ENCODE results near the gene KREMEN2. TPM values are rescaled to one million over a fixed set of nuclear protein-coding genes. Genes with fewer than 3 reads are reported as not detected.

The KREMEN2 gene
- total RNA-seq, 4 donors from 2014 or later: 0.19 to 3.9 (median 2.1) TPM; not detected in 1

DNA sequence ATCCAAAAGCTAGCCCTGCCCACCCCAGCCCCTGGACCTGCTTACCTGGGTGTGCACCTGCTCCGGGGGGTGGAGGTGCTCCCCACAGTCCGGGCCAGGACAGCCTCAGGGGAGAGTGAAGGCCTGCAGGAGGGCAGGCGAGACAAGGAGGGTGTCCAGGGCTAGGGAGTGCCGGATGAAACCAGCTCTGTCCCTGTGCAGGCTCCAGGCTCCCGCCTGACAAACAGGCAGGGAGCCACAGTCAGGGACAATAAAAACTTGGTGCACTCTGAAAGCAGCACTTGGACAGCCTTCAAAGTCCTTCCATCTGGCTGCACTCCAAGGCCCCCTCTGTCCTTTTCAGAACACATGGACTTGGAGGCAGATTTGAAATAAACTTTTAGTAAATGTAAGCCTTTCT, 9.0 kb downstream of the KREMEN2 start:
- no peak for DNase-seq
- no peak for TF ChIP-seq POLR2A (IDR thresholded peaks at IDR 0.05)
- TF ChIP-seq, protein P1, sequence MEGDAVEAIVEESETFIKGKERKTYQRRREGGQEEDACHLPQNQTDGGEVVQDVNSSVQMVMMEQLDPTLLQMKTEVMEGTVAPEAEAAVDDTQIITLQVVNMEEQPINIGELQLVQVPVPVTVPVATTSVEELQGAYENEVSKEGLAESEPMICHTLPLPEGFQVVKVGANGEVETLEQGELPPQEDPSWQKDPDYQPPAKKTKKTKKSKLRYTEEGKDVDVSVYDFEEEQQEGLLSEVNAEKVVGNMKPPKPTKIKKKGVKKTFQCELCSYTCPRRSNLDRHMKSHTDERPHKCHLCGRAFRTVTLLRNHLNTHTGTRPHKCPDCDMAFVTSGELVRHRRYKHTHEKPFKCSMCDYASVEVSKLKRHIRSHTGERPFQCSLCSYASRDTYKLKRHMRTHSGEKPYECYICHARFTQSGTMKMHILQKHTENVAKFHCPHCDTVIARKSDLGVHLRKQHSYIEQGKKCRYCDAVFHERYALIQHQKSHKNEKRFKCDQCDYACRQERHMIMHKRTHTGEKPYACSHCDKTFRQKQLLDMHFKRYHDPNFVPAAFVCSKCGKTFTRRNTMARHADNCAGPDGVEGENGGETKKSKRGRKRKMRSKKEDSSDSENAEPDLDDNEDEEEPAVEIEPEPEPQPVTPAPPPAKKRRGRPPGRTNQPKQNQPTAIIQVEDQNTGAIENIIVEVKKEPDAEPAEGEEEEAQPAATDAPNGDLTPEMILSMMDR (IDR thresholded peaks at IDR 0.05): no peak
- WGBS, 2 donors: 51 to 94% methylated on average over 2 to 3 of the region's 5 CpGs

DNA sequence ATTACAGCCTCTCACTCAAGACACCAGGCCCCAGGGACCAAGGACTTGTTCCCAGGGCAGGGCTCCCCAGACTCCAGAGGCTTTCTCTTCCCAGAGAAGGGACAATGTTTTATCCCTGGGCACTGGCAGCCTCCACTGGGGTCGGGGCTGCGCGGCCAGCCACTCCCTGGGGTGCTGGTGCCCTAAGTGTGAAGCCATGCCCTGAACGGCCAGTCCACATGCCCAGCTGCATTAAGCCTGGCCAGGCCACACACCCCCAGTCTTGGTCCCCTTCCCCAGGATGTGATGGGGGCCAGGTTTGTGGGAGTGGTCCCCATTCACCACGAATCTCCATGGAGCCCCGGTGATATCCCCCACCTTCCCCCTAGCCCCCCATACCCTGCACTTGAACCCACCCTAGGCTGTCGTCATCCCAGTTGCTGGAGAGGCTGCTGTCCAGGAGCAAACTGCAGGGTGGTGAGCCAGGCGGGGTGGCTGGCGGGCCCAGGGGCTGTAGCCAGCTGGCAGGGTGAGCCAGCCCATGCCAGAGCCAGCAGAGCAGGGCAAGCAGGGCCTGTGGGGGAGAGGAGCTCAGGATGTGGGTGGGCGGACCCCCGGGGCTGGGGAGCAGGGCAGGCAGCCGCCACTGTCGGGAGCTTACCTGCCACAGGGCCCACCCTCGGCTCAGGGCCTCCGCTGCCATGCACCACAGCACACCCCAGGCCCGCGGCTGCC, 9.7 kb downstream of the KREMEN2 start:
- intact Hi-C loops (cut with DNase I): no loop called here
- peaks cover 11 to 44% (median 21%) of the 10 kb centered on the region in 3 donors for H3K4me1 ChIP-seq
- no peak for TF ChIP-seq POLR2A (IDR thresholded peaks at IDR 0.05)
- TF ChIP-seq, protein P1 (IDR thresholded peaks at IDR 0.05): no peak
- WGBS, 2 donors: 65 to 93% methylated on average over 3 to 4 of the region's 17 CpGs
- H3K4me3 ChIP-seq: no peak overlapping the region
- no peak for DNase-seq
- peaks cover 0 to 3% (median 0%) of the 10 kb centered on the region in 4 donors for H3K27me3 ChIP-seq
- H3K9me3 ChIP-seq: no peaks in the 10 kb centered on the region
- H3K36me3 ChIP-seq: peaks cover 0 to 6% (median 0%) of the 10 kb centered on the region in 3 donors
- H3K27ac ChIP-seq: no peak overlapping the region

More for the DNA sequence above, 9.0 kb downstream of the KREMEN2 start:
- H3K4me1 ChIP-seq: peaks cover 17 to 44% (median 27%) of the 10 kb centered on the region in 3 donors
- H3K27me3 ChIP-seq: peaks cover 0 to 6% (median 0%) of the 10 kb centered on the region in 4 donors
- intact Hi-C loops (cut with DNase I): no loop called here
- no peak overlapping the region for H3K4me3 ChIP-seq
- H3K27ac ChIP-seq: no peak overlapping the region
- H3K36me3 ChIP-seq: peaks cover 0 to 6% (median 0%) of the 10 kb centered on the region in 3 donors
- no peaks in the 10 kb centered on the region for H3K9me3 ChIP-seq

DNA sequence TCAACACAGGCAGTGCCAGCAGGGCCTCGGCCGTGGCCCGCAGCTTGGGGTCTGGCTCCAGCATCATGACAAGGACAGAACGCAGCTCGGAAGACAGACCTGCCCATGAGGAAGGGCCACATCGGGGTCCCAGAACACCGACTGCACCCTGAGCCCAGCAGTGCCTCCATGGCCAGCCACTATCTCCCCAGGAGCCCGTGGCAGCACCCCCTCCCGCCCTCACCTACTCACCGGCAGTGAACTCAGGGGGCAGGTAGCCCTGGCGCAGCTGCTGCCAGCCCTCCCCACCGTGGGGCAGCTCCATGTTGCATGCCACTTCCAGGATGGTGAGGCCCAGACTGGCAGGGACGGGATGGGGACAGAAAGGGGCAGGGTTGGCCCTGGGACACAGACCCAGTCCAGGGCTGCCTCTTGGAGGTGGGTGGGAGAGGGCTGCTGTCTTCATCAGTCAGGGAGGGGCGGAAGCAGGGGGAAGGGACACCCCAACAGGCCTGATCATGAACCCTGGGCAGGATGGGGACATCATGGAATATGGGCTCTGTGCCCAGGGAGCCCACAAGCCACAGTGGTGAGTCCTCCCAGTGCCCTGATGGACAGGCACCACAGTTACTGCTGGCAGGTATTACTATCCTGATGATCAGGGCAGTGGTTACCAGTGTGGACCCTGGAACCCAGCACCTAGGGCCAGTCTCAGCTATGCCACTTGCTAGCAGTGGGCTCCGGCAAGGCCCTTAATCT, 10.4 kb downstream of the KREMEN2 start:
- peaks cover 12 to 44% (median 20%) of the 10 kb centered on the region in 3 donors for H3K4me1 ChIP-seq
- 93% methylated on average over 2 of the region's 15 CpGs; no CpG with 5 or more reads in 1 of the 2 donors for WGBS, 2 donors
- no peak for TF ChIP-seq POLR2A (IDR thresholded peaks at IDR 0.05)
- TF ChIP-seq, protein P1 (IDR thresholded peaks at IDR 0.05): no peak
- no peak overlapping the region for H3K4me3 ChIP-seq
- H3K9me3 ChIP-seq: no peaks in the 10 kb centered on the region
- intact Hi-C loops (cut with DNase I): no loop called here
- peaks cover 0 to 9% (median 0%) of the 10 kb centered on the region in 4 donors for H3K27me3 ChIP-seq
- no peak for DNase-seq
- H3K27ac ChIP-seq: no peak overlapping the region
- peaks cover 0 to 6% (median 0%) of the 10 kb centered on the region in 3 donors for H3K36me3 ChIP-seq

DNA sequence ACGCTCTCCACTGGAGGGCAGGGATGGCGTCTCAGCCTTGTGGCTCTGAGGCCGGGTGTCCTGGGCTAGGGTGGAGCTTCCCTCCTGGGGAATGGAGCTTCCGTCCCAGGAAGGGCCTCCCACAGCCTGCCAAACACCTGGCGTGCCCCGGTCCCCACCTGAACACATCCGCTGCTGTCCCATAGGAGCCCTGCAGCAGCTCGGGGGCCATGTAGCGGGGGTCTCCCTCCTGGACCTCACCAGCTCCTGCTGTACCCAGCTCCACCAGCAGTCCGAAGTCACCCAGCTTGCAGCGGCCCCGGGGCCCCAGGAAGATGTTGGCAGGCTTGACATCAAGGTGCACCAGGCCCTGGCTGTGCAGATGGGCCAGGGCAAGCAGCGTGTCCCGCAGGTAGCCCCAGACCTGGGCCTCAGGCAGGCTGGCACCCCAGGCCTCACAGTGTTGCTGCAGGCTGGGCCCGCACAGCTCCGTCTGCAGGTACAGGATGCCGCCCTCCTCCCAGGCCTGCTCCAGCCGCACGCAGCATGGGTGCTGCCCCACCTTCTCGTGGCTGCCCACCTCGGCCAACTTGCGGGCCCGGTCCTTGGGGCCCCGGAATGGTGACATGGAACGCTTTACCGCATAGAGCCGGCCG, 11.2 kb downstream of the KREMEN2 start:
- no peak for DNase-seq

More for the DNA sequence above, 11.2 kb downstream of the KREMEN2 start:
- peaks cover 11 to 44% (median 19%) of the 10 kb centered on the region in 3 donors for H3K4me1 ChIP-seq
- no peak overlapping the region for H3K27ac ChIP-seq
- H3K27me3 ChIP-seq: peaks cover 0 to 16% (median 0%) of the 10 kb centered on the region in 4 donors
- WGBS, 2 donors: 91% methylated on average over 9 of the region's 28 CpGs; no CpG with 5 or more reads in 1 of the 2 donors
- intact Hi-C loops (cut with DNase I): no loop called here
- no peaks in the 10 kb centered on the region for H3K9me3 ChIP-seq
- H3K36me3 ChIP-seq: peaks cover 0 to 6% (median 0%) of the 10 kb centered on the region in 3 donors
- TF ChIP-seq, protein P1 (IDR thresholded peaks at IDR 0.05): no peak
- TF ChIP-seq POLR2A (IDR thresholded peaks at IDR 0.05): no peak
- H3K4me3 ChIP-seq: no peak overlapping the region

Measured in esophagus squamous epithelium (tissue), 5 donors.